Measurements from ENCODE around the gene KIF12.

- TF ChIP-seq, protein P1, sequence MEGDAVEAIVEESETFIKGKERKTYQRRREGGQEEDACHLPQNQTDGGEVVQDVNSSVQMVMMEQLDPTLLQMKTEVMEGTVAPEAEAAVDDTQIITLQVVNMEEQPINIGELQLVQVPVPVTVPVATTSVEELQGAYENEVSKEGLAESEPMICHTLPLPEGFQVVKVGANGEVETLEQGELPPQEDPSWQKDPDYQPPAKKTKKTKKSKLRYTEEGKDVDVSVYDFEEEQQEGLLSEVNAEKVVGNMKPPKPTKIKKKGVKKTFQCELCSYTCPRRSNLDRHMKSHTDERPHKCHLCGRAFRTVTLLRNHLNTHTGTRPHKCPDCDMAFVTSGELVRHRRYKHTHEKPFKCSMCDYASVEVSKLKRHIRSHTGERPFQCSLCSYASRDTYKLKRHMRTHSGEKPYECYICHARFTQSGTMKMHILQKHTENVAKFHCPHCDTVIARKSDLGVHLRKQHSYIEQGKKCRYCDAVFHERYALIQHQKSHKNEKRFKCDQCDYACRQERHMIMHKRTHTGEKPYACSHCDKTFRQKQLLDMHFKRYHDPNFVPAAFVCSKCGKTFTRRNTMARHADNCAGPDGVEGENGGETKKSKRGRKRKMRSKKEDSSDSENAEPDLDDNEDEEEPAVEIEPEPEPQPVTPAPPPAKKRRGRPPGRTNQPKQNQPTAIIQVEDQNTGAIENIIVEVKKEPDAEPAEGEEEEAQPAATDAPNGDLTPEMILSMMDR (conservative IDR thresholded peaks at IDR 0.05) = no peak
- no peak for TF ChIP-seq EZH2 (IDR thresholded peaks at IDR 0.05; ENCODE audit: low read depth)
Observed at GRCh38 chr9:114098021-114098935, 814 bp downstream of the KIF12 start.

Data from PC-9 (cell line).